Stimulated activated CD8-positive, alpha-beta memory T cell treated with anti-CD3 and anti-CD28 coated beads, Interleukin-7, amount 100 ng/mL, for 24 hours (primary cell): Measurements from ENCODE around the gene BAAT.
"Not testable (repeated sequence)": the region's sequence is repeated elsewhere in the genome, so short reads cannot be mapped to it uniquely, and the experiment has no call there.

Source experiments
- DNase-seq: peaks from one replicate; pipeline ENCODE4 v3.0.0-alpha.2; 2020; ENCODE audit warnings: low read depth

Gene BAAT

GRCh38 chr9:101359679-101360078 is 25.1 kb downstream of the BAAT start:
- no peak for DNase-seq

- DNase-seq = no peak
Measured at GRCh38 chr9:101356619-101357018, 28.2 kb downstream of the BAAT start.

- DNase-seq = no peak
Measured at GRCh38 chr9:101354765-101355708, 29.8 kb downstream of the BAAT start.

GRCh38 chr9:101354143-101354764 is 30.6 kb downstream of the BAAT start:
- no peak for DNase-seq

GRCh38 chr9:101353683-101354082 is 31.1 kb downstream of the BAAT start:
- no peak for DNase-seq

GRCh38 chr9:101352892-101353463 is 31.8 kb downstream of the BAAT start:
- no peak for DNase-seq

GRCh38 chr9:101350285-101350684 is 34.5 kb downstream of the BAAT start:
- DNase-seq = no peak

- DNase-seq = no peak
Measured at GRCh38 chr9:101342595-101342994, 42.2 kb downstream of the BAAT start.

- no peak for DNase-seq
Measured at GRCh38 chr9:101341958-101342357, 42.8 kb downstream of the BAAT start.

GRCh38 chr9:101337237-101337636 is 47.6 kb downstream of the BAAT start:
- no peak for DNase-seq

- no peak for DNase-seq
Measured at GRCh38 chr9:101336091-101336490, 48.7 kb downstream of the BAAT start.

- no peak for DNase-seq
Measured at GRCh38 chr9:101333926-101334702, 50.7 kb downstream of the BAAT start.

- DNase-seq = no peak
Measured at GRCh38 chr9:101333490-101333889, 51.3 kb downstream of the BAAT start.

- DNase-seq = no peak
Measured at GRCh38 chr9:101332362-101332761, 52.4 kb downstream of the BAAT start.

- not testable (repeated sequence) for DNase-seq
Measured at GRCh38 chr9:101327422-101327909, 57.3 kb downstream of the BAAT start.

GRCh38 chr9:101326501-101326900 is 58.3 kb downstream of the BAAT start:
- DNase-seq = no peak

GRCh38 chr9:101326035-101326434 is 58.8 kb downstream of the BAAT start:
- no peak for DNase-seq

- no peak for DNase-seq
Measured at GRCh38 chr9:101325053-101325452, 59.8 kb downstream of the BAAT start.

GRCh38 chr9:101324245-101324804 is 60.5 kb downstream of the BAAT start:
- DNase-seq = no peak

- DNase-seq = no peak
Measured at GRCh38 chr9:101323129-101323528, 61.7 kb downstream of the BAAT start.

- no peak for DNase-seq
Measured at GRCh38 chr9:101317735-101318134, 67.1 kb downstream of the BAAT start.

GRCh38 chr9:101315112-101315450 is 69.7 kb downstream of the BAAT start:
- DNase-seq = no peak
